Endodermal cell (in vitro differentiated cells): Measurements from ENCODE around the gene FAM216A. TPM values are rescaled to one million over a fixed set of nuclear protein-coding genes. Genes with fewer than 3 reads are reported as not detected.
"Not testable (repeated sequence)": the region's sequence is repeated elsewhere in the genome, so short reads cannot be mapped to it uniquely, and the experiment has no call there.

Experiments used
- DNase-seq: peaks from one replicate; pipeline ENCODE4 v3.0.0-alpha.2; 2017
- H3K27ac ChIP-seq: 2 replicates; pipeline ENCODE4 v1.5.1; 2013; ENCODE audit warnings: mild to moderate bottlenecking, low read depth, low read length, moderate library complexity
- H3K27me3 ChIP-seq: 2 replicates; pipeline ENCODE4 v1.6.1; 2013; ENCODE audit warnings: mild to moderate bottlenecking, low read length, moderate library complexity; ENCODE audit not compliant: insufficient read depth, control insufficient read depth, poor library complexity, severe bottlenecking
- H3K36me3 ChIP-seq: 2 replicates; pipeline ENCODE4 v1.7.0; 2013; ENCODE audit warnings: mild to moderate bottlenecking, low read length, moderate library complexity; ENCODE audit not compliant: control insufficient read depth, insufficient read depth
- H3K4me1 ChIP-seq: one replicate; pipeline ENCODE4 v1.7.0; 2013; ENCODE audit warnings: low read length; ENCODE audit not compliant: control insufficient read depth, insufficient read depth
- H3K4me3 ChIP-seq: 2 replicates; pipeline ENCODE4 v1.5.1; 2013; ENCODE audit warnings: mild to moderate bottlenecking, low read length, moderate library complexity
- H3K9ac ChIP-seq: 2 replicates; pipeline ENCODE4 v1.6.1; 2013; ENCODE audit warnings: mild to moderate bottlenecking, low read length, moderate library complexity; ENCODE audit not compliant: poor library complexity, severe bottlenecking; ENCODE audit errors: extremely low read depth
- H3K9me3 ChIP-seq: 2 replicates; pipeline ENCODE4 v1.6.1; 2013; ENCODE audit warnings: mild to moderate bottlenecking, low read length, moderate library complexity; ENCODE audit not compliant: control insufficient read depth
- H3K27ac Mint-ChIP-seq: 2 replicates; pipeline ENCODE4 v1.8.0; 2020; ENCODE audit warnings: mixed read lengths
- H3K27me3 Mint-ChIP-seq: 2 replicates; pipeline ENCODE4 v1.8.0; 2021; ENCODE audit warnings: mild to moderate bottlenecking, mixed read lengths; ENCODE audit not compliant: insufficient read depth
- H3K36me3 Mint-ChIP-seq: 2 replicates; pipeline ENCODE4 v1.8.0; 2020; ENCODE audit warnings: low read depth, mixed read lengths
- H3K4me1 Mint-ChIP-seq: 2 replicates; pipeline ENCODE4 v1.8.0; 2020; ENCODE audit warnings: mixed read lengths
- H3K4me3 Mint-ChIP-seq: 2 replicates; pipeline ENCODE4 v1.8.0; 2020; ENCODE audit warnings: mild to moderate bottlenecking, moderate library complexity, mixed read lengths
- H3K9me3 Mint-ChIP-seq: 2 replicates; pipeline ENCODE4 v1.8.0; 2020; ENCODE audit warnings: mild to moderate bottlenecking, mixed read lengths
- WGBS, 2 experiments: methylation state at CpG; one replicate each; pipeline versions ENCODE4 v1.1.5 to v1.1.7; 2013; ENCODE audit warnings: missing lambda C conversion rate in 2 of 2, mixed read lengths in 1 of 2; ENCODE audit not compliant: insufficient coverage in 1 of 2, insufficient read length in 1 of 2; 5-methylcytosine and 5-hydroxymethylcytosine counted together
- total RNA-seq, 2 donors: library from RNA; stranded (reverse); fragmentation: NEBNext Ultra II Directional in 1 of 2; extraction: Animal tissue kit (Norgen Biotek cat#: 25700) in 1 of 2; gene quantifications; 2 replicates in 1 of 2; 3 replicates in 1 of 2; pipeline ENCODE4 v1.2.1, GENCODE V29; 2021
- TF ChIP-seq, protein P1 (sequence below): fragments of 200-600 bp; sonication (generic); conservative IDR thresholded peaks from 2 replicates; pipeline ENCODE4 v1.5.0; 2021; ENCODE audit warnings: antibody characterized with exemption, mild to moderate bottlenecking

FAM216A gene
- total RNA-seq, 2 donors from 2014 or later, result 5.5 to 7.2 TPM

GRCh38 chr12:110513842-110514241 lies 45.2 kb downstream of the FAM216A start:
- Mint-ChIP-seq H3K4me3 (no peak overlapping the region), H3K27me3 (peaks cover 2% of the 10 kb centered on the region), H3K36me3 (no peaks in the 10 kb centered on the region), H3K4me1 (no peaks in the 10 kb centered on the region), H3K9me3 (no peaks in the 10 kb centered on the region), H3K27ac (no peak overlapping the region)
- Histone ChIP-seq H3K36me3 (no peaks in the 10 kb centered on the region), H3K27me3 (peaks cover 10% of the 10 kb centered on the region), H3K9ac (no peak overlapping the region), H3K27ac (no peak overlapping the region), H3K9me3 (no peaks in the 10 kb centered on the region), H3K4me1 (no peaks in the 10 kb centered on the region), H3K4me3 (no peak overlapping the region)
- DNase-seq, result no peak
- TF ChIP-seq, protein P1, sequence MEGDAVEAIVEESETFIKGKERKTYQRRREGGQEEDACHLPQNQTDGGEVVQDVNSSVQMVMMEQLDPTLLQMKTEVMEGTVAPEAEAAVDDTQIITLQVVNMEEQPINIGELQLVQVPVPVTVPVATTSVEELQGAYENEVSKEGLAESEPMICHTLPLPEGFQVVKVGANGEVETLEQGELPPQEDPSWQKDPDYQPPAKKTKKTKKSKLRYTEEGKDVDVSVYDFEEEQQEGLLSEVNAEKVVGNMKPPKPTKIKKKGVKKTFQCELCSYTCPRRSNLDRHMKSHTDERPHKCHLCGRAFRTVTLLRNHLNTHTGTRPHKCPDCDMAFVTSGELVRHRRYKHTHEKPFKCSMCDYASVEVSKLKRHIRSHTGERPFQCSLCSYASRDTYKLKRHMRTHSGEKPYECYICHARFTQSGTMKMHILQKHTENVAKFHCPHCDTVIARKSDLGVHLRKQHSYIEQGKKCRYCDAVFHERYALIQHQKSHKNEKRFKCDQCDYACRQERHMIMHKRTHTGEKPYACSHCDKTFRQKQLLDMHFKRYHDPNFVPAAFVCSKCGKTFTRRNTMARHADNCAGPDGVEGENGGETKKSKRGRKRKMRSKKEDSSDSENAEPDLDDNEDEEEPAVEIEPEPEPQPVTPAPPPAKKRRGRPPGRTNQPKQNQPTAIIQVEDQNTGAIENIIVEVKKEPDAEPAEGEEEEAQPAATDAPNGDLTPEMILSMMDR, result no peak
- 84 to 94% methylated on average over 4 to 5 of the region's 6 CpGs for WGBS, 2 experiments

DNA sequence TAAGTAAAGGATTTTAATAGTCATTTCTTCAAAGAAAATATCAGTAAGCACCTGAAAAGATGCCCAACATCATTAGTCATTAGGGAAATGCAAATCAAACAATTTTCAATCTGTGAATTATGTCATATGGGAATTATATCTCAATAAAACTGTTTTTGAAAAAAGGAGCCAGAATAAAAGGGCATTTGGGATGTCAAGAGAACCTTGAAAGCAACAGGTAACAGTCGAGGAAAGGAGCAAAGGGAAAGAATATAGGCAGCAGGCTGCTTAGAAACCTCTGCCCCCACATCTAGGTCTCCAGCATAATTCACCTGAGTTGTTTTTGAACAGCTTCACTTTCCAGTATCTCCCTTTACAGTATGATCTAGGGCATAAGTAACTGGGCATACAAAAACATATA lies 45.7 kb downstream of the FAM216A start:
- H3K4me1 ChIP-seq, result no peaks in the 10 kb centered on the region
- WGBS, 2 experiments, result 77 to 88% methylated on average over 1 of the region's 1 CpG
- H3K36me3 ChIP-seq, result no peaks in the 10 kb centered on the region
- Mint-ChIP-seq H3K9me3 (no peaks in the 10 kb centered on the region), H3K4me3 (no peak overlapping the region), H3K36me3 (no peaks in the 10 kb centered on the region), H3K27ac (no peak overlapping the region), H3K27me3 (peaks cover 2% of the 10 kb centered on the region), H3K4me1 (no peaks in the 10 kb centered on the region)
- DNase-seq, result no peak
- TF ChIP-seq, protein P1, result no peak
- H3K27me3 ChIP-seq, result peaks cover 10% of the 10 kb centered on the region
- H3K4me3 ChIP-seq, result no peak overlapping the region
- no peak overlapping the region for H3K27ac ChIP-seq
- no peaks in the 10 kb centered on the region for H3K9me3 ChIP-seq
- no peak overlapping the region for H3K9ac ChIP-seq

- WGBS, 2 experiments, result 69 to 86% methylated on average over 2 to 3 of the region's 3 CpGs
- TF ChIP-seq, protein P1, result no peak
- no peak for DNase-seq
- Histone ChIP-seq H3K27me3 (no peaks in the 10 kb centered on the region), H3K36me3 (no peaks in the 10 kb centered on the region), H3K9ac (no peak overlapping the region), H3K27ac (no peak overlapping the region), H3K4me1 (no peaks in the 10 kb centered on the region), H3K4me3 (no peak overlapping the region), H3K9me3 (no peaks in the 10 kb centered on the region)
- no peaks in the 10 kb centered on the region for H3K4me1 Mint-ChIP-seq
- H3K27ac Mint-ChIP-seq, result no peak overlapping the region
- no peaks in the 10 kb centered on the region for H3K36me3 Mint-ChIP-seq
- H3K27me3 Mint-ChIP-seq, result no peaks in the 10 kb centered on the region
- no peaks in the 10 kb centered on the region for H3K9me3 Mint-ChIP-seq
- no peak overlapping the region for H3K4me3 Mint-ChIP-seq
Observed at GRCh38 chr12:110516995-110517394, 48.4 kb downstream of the FAM216A start.

DNA sequence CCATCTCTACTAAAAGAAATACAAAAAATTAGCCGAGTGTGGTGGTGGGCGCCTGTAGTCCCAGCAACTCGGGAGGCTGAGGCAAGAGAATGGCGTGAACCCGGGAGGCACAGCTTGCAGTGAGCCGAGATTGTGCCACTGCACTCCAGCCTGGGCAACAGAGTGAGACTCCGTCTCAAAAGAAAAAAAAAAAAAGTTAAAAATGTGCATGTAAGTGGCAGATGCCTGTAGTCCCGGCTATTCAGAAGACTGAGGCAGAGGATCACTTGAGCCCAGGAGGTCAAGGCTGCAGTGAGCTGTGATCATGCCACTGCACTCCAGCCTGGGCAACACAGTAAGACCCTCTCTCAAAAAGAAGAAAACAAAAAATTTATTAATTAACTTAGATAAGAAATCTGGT lies 49.4 kb downstream of the FAM216A start:
- WGBS, 2 experiments, result 81 to 92% methylated on average over 3 to 8 of the region's 8 CpGs
- not testable (repeated sequence) for H3K4me3 Mint-ChIP-seq, H3K4me1 ChIP-seq, H3K4me3 ChIP-seq, DNase-seq, H3K36me3 Mint-ChIP-seq, H3K9ac ChIP-seq, H3K27ac ChIP-seq, H3K36me3 ChIP-seq, H3K27me3 ChIP-seq, H3K9me3 Mint-ChIP-seq, H3K27ac Mint-ChIP-seq, H3K4me1 Mint-ChIP-seq, H3K9me3 ChIP-seq, H3K27me3 Mint-ChIP-seq

GRCh38 chr12:110520876-110521712 lies 52.4 kb downstream of the FAM216A start:
- not testable (repeated sequence) for H3K27ac ChIP-seq, H3K4me3 Mint-ChIP-seq, H3K27ac Mint-ChIP-seq, DNase-seq, H3K36me3 Mint-ChIP-seq, H3K4me1 Mint-ChIP-seq, H3K27me3 ChIP-seq, H3K9me3 Mint-ChIP-seq, H3K27me3 Mint-ChIP-seq, H3K4me1 ChIP-seq, H3K9me3 ChIP-seq, H3K36me3 ChIP-seq, H3K4me3 ChIP-seq, H3K9ac ChIP-seq
- WGBS, 2 experiments, result 90% methylated on average over 4 to 11 of the region's 11 CpGs
